T-helper 1 cell treated with Interleukin-12 subunit alpha and Interleukin-12 subunit beta and Interleukin-4 antibody, amounts not matched to agents 30 ng/mL and 1 ng/mL, for 36 hours (primary cell): ENCODE data around the gene KRT33B. TPM values are rescaled to one million over a fixed set of nuclear protein-coding genes. Genes with fewer than 3 reads are reported as not detected.
"Not testable (repeated sequence)": the region's sequence is repeated elsewhere in the genome, so short reads cannot be mapped to it uniquely, and the experiment has no call there.

Experiments
- intact Hi-C: fragments of 100-400 bp; cut with micrococcal nuclease; formaldehyde crosslinking; loops from one replicate; pipeline ENCODE4 v1.15.1; 2024
- total RNA-seq: library from RNA; stranded (reverse); gene quantifications from 2 replicates; pipeline ENCODE4 v1.2.3, GENCODE V29; 2022

KRT33B gene
- total RNA-seq, 1 donor from 2014 or later, result not detected

DNA sequence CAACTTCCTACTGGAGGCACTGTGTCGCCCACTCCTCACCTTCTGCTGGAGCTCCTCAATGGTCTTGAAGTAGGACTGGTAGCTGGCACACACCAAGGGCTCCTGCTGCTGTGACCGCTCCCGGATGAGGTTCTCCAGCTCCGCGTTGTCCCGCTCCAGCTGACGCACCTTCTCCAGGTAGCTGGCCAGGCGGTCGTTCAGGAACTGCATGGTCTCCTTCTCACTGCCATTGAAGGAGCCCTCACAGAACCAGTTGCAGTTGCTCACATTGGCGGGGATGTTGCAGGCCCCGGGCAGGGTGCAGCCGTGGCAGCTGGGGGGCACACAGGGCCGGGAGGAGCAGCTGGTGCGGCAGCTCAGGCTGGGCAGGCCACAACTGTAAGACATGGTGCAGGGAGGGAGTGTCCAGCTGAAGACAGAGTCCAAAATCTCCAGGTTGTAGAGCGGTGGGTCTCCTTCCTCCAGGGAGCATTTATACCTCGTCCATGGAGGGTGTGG is 19.2 kb downstream of the KRT33B start, which contains the start of gene KRT33A:
Gene KRT33A (minus strand): TSS at position 448 of the 498 bp plus-strand sequence. CDS start 61 bp downstream, at position 387.
- intact Hi-C loops, result not testable (repeated sequence)

GRCh38 chr17:41347869-41348760 is 21.5 kb downstream of the KRT33B start:
- intact Hi-C loops, result no loop called here

GRCh38 chr17:41346421-41346820 is 23.2 kb downstream of the KRT33B start:
- intact Hi-C loops, result not testable (repeated sequence)

DNA sequence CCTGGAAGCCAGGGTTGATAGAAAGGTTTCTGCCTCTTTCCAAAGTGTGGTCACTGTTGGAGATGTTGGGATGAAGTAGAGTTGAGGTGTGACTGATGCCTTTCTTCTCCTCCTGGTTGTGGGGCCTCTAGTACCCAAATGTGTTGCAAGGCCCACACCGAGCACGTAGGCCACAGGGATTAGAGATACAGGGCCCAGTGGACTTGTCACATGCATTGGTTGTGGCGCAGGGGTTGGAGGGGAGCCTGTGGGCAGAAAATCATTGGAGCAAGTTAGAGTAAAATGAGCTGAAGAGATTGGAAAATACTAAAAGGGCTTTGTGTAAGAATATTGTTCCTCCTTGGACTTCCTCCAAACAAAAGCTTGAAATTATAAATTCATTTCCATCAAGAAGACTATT is 23.6 kb downstream of the KRT33B start:
- intact Hi-C loops, result no loop called here

DNA sequence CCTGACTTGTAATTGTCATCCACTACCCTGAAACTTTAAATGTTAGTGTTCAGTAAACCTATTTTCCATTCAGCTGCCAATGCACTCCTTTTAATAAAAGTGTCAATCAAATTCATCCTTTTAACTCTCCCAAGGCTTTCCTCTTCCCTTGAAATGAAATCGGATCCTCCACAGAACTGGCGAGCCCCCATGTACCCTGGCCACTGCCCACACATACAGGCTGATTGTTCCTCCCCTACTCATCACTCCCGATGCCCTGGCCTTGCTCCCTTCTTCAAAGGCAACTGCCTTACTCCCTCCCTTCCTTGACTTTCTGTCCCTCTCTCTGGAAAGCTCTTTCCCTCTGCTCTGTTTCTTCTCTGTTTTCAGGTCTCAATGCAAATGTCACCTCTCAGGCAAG is 26.6 kb downstream of the KRT33B start:
- intact Hi-C loops, result loop anchor here (5.0 kb wide), 2 partner anchors 324 to 526 kb away; no protein-coding TSS in a partner anchor

DNA sequence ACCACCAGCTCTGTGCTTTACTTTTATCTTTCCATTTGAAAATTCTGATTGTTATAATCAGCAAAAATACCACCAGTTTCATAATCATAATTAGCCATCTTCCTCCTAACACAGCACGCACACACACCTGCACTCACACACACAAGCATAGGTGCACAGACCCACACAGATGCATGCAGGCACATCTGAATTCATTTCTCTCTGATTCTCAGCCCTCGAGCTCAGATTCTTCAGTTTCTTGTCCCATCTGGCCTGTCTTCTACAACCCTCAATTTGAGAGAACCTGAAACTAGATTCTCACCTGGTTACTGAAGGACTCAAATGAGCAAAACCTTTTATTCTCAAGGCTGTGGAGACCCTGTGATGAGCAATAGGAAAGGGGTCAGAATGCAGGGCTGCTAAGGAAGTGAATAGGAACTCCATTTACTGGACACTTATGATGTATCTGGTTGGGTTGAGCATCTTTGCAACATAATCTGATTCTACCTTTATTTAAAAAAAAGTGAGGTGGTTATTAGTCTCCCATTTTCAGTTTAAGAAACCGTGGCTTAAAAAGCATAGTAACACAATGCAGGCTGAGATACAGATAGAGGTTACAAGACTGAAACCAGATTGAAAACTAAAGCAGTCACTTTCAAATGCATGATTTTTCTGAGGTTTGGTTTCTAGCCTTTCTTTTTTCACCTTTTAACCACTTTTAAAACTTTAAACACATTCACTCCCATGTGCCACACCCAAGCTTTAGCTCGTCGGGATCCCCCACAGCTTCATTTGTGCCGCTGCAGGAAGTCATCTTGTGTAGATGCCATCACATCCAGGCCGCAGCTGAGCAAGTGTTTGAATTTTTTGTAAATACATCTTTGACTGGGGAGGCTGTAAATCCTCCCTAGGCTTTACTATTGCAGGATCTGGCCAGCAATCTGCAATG is 28.4 kb downstream of the KRT33B start:
- intact Hi-C loops, result loop anchor here (1.0 to 5.0 kb wide), 3 partner anchors 63 to 524 kb away; no protein-coding TSS in a partner anchor

DNA sequence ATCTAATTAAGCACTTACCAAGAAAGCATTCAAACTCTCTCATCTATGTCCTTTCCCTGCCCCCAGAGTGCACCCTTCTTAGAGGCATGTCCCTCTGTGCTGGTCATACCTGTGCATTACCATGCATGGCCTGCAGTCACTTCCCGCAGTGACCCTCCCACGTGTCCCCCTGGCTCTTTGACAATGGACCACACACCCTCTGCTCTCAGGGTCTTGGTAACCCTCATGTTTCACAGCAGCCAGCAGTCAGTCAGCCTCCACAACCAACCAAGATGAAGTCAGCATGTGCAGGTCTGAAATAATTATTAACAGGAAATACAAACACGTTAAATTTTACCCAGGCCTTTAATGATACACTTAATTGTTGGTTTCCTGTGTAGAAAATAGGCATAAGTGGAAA is 29.1 kb downstream of the KRT33B start:
- intact Hi-C loops, result loop anchor here (5.0 kb wide), 2 partner anchors 327 to 523 kb away; no protein-coding TSS in a partner anchor

GRCh38 chr17:41339571-41340172 is 29.9 kb downstream of the KRT33B start:
- intact Hi-C loops, result loop anchor here (2.0 to 5.0 kb wide), 3 partner anchors 31 to 522 kb away; partner anchors contain the start of gene KRTAP16-1

GRCh38 chr17:41338961-41339485 is 30.6 kb downstream of the KRT33B start:
- intact Hi-C loops, result loop anchor here (2.0 kb wide), 1 partner anchor 30 kb away; the partner anchor contains the start of gene KRTAP16-1

- intact Hi-C loops, result no loop called here
These were observed 33.9 kb downstream of the KRT33B start for GRCh38 chr17:41335747-41336146.

- intact Hi-C loops, result no loop called here
These were observed 35.0 kb downstream of the KRT33B start for GRCh38 chr17:41334385-41335305.

- intact Hi-C loops, result no loop called here
These were observed 35.8 kb downstream of the KRT33B start for GRCh38 chr17:41333836-41334235.

DNA sequence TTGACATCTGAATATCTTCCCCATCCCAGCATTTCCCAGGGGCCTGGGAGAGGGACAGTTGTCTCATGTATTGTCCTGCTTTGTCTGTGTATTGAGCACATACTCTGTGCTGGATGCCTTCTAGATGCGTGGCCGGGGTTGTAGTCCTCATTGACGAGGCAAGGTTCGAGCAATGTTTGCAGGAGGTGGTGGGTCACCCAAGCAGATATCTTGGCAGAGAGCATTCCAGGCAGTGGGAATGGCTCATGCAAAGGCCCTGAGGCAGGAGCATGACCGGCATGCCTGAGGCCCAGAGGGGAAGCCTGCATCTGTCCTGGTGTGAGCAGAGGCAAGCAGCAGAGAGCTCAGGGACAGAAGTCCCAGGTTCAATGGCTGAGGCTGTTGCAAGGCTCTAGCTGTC is 36.5 kb downstream of the KRT33B start:
- intact Hi-C loops, result no loop called here

DNA sequence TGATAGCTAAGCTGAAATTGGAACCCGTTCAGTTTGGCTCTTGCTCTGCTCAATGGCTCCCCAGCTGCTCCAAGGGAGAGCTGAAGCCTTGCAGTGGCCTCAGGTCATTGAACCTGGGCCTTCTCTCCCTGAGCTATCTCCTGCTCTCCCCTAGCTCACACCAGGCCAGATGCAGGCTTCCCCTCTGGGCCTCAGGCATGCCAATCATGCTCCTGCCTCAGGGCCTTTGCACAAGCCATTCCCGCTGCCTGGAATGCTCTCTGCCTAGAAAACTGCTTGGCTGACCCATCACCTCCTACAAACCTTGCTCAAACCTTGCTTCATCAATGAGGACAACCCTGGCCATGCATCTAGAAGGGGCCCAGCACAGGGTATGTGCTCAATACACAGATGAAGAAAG is 37.4 kb downstream of the KRT33B start:
- intact Hi-C loops, result no loop called here

GRCh38 chr17:41331606-41332005 is 38.0 kb downstream of the KRT33B start:
- intact Hi-C loops, result no loop called here

DNA sequence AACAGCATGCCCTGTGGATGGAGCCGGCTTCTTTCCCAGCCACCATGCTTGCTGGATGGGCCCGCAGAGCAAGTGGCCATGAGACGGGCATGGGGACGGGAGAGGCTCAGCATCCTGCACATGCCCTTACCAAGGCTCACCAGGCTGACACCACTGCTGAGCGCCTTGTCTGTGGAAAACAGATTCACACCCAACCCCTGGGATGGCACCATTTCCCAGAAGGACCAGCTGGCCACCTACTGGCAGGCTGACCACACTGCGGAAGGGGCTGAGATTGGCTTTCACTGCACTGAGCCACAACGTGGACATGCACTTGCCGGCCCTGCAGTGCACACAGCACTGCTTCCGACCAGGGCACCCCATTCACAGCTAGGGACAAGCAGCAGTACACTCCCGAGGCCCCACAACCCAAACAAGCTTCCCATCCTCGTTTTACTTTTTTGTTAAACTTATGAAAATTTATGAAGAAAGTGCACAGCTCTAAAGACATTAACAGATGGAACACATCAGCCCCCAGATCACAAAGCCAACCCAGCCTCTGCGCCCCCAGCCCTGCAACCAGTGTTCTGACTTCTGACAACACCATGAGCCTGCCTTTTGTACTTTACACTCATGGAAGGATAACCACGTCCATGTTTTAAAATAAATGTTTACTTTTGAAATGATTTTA is 40.2 kb downstream of the KRT33B start:
- intact Hi-C loops, result no loop called here

DNA sequence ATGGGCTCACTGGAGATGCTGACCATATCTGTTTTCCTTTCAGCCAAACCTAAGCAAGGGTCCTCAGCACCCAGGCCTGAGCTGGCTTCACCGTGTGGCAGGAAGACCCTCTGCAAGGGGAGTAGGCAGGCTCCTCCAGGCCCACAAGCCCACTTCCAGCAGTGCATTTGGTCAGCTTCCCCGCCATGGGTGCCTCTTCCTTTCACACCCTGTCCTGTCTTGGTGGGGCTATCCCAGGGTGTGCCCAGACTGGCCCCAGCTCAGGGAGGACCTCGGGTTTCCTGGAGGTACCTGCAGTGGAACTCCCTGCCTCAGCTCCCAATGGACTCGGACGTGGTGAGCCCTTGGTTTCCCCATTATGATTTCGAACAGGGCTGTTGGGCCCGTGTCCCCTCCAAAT is 41.4 kb downstream of the KRT33B start:
- intact Hi-C loops, result no loop called here

DNA sequence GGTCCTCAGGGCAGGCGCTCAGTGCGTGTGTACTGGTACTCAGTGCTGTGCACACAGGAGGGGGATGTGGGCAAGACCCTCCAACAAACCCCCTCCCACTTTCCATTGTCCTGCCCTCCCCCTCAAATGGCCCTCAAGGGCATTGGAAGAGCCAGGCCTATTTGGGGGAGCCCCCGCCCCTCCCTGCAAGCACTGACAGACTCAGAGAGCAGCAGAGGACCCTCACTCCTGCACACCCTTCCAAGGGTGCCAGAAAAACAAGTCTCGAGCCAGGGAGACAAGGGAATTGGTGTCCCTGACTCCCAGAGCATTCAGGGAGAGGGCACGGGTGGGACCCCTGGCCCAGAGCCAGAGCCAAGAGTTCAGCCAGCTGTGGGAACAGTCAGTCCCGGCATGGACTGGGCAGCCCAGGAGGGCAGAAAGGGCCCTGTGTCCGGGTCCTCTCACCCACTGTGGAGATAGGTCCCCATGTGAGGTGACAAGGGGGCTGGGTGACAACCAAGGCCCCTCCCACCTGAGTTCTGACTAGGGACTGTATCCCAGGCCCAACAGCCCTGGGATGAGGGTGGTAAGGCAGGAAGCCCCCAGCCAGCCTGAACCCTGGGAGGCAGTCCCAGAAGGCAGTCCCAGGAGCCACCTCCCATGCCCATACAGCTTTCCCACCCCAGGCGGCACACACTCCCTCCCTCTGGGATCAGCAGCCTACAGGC is 42.0 kb downstream of the KRT33B start:
- intact Hi-C loops, result no loop called here
